ENCODE data around the gene COPS9.

COPS9 gene

DNA sequence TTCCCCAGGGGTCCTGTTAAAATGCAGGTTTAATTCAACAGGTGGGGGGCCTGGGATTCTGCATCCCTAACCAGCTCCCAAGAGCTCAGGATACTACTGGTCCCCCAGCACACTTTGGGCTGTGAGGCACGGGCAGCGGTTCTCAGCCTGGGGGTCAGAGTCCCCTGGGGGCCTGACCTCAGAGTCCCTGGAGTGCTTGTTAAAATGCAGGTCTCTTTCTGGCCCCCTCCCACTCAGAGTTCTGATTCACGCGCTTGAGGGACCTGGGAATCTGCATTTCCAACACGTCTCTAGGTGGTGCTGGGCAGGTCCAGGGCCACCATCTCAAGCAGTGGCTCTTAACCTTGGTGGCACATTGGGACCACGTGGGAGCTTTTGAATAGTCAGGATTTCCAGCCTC lies 7.2 kb upstream of the COPS9 start:
- DNase-seq: no peak
- CTCF ChIA-PET: interaction anchor here (0.6 to 9.7 kb wide), 7 partner anchors 9 to 654 kb away, joined by 3 to 161 read pairs (median 4); no protein-coding TSS in a partner anchor
- H3K36me3 ChIP-seq (ENCODE audit: control insufficient read depth in 4 of 4, insufficient read depth in 4 of 4, low read length in 3 of 4): no peaks in the 10 kb centered on the region
- 73% methylated on average over 6 of the region's 6 CpGs for WGBS (ENCODE audit: insufficient coverage)
- peaks cover 0 to 3% (median 0%) of the 10 kb centered on the region in 4 experiments for H3K4me1 ChIP-seq (ENCODE audit: control extremely low read depth in 1 of 4, control insufficient read depth in 4 of 4, insufficient read depth in 4 of 4, low read length in 3 of 4)
- POLR2A ChIA-PET: no interaction called here
- H3K27me3 ChIP-seq (replicated peaks in 2 of 5; ENCODE audit: control insufficient read depth in 4 of 5, insufficient read depth in 5 of 5, low read length in 4 of 5): peaks cover 0 to 8% (median 4%) of the 10 kb centered on the region in 5 experiments
- no peak overlapping the region for H3K27ac ChIP-seq (ENCODE audit: insufficient read depth in 1 of 2, low read depth in 1 of 2, low read length in 2 of 2, poor library complexity in 1 of 2, severe bottlenecking in 2 of 2)
- H3K4me3 ChIP-seq (ENCODE audit: control insufficient read depth in 1 of 7, extremely low read depth in 1 of 7, insufficient read depth in 4 of 7, low read depth in 2 of 7, low read length in 6 of 7): no peak overlapping the region
- no peaks in the 10 kb centered on the region for H3K9me3 ChIP-seq (ENCODE audit: control extremely low read depth in 1 of 5, control insufficient read depth in 4 of 5, insufficient read depth in 2 of 5, low read depth in 1 of 5, low read length in 4 of 5)

DNA sequence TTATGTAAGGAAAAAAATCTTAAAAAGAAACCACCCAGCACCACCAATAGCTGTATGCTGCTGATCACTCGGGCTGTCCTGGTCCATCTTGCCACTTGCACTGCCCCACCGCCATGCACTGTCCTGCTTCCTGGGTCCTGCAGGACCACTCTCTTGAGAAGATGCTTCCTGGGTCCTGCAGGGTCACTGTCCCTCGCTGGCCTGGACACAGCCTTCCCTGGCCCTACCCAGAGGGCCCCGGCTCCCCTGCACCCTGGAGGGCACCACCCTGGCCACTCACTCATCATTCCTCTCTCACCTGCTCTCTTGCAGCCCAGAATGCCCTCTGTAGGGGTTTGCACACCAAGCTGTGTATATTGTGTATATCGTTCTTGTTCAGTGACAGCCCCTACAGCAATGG lies 6.8 kb upstream of the COPS9 start:
- DNase-seq: no peak
- POLR2A ChIA-PET: no interaction called here
- H3K36me3 ChIP-seq (ENCODE audit: control insufficient read depth in 4 of 4, insufficient read depth in 4 of 4, low read length in 3 of 4): no peaks in the 10 kb centered on the region
- CTCF ChIA-PET: interaction anchor here (0.7 to 9.7 kb wide), 6 partner anchors 10 to 198 kb away, joined by 3 to 161 read pairs (median 4); no protein-coding TSS in a partner anchor
- 95% methylated on average over 4 of the region's 5 CpGs for WGBS (ENCODE audit: insufficient coverage)
- no peak overlapping the region for H3K4me3 ChIP-seq (ENCODE audit: control insufficient read depth in 1 of 7, extremely low read depth in 1 of 7, insufficient read depth in 4 of 7, low read depth in 2 of 7, low read length in 6 of 7)
- H3K4me1 ChIP-seq (ENCODE audit: control extremely low read depth in 1 of 4, control insufficient read depth in 4 of 4, insufficient read depth in 4 of 4, low read length in 3 of 4): peaks cover 0 to 3% (median 0%) of the 10 kb centered on the region in 4 experiments
- no peaks in the 10 kb centered on the region for H3K9me3 ChIP-seq (ENCODE audit: control extremely low read depth in 1 of 5, control insufficient read depth in 4 of 5, insufficient read depth in 2 of 5, low read depth in 1 of 5, low read length in 4 of 5)
- H3K27me3 ChIP-seq (replicated peaks in 2 of 5; ENCODE audit: control insufficient read depth in 4 of 5, insufficient read depth in 5 of 5, low read length in 4 of 5): peaks cover 0 to 8% (median 6%) of the 10 kb centered on the region in 5 experiments
- no peak overlapping the region for H3K27ac ChIP-seq (ENCODE audit: insufficient read depth in 1 of 2, low read depth in 1 of 2, low read length in 2 of 2, poor library complexity in 1 of 2, severe bottlenecking in 2 of 2)

DNA sequence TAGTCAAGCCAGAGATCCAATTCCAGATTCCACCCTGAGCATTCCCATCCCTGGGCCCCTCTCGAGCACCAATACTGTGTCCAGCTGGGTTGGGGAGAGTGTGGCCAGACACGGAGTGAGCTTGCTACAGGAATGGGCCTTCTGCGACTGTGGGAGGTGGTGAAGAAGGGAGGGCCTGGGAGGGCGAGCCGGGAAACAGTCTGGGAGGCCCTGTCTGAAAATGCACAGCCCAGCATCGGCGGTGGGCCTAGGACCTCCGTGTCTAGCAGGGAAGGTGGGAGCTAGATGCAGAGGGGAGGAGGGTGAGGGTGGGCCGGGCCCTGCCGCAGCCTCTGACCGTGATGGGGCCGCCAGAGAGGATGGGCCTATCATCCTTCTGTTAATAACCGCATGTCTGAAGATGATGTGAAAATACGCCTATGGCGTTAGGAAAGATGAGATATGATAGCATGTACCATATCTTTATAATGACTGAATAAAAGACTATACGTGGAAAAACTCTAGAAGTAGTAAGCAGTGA lies 6.2 kb upstream of the COPS9 start:
- no peak for DNase-seq
- Histone ChIP-seq H3K4me1 (ENCODE audit: control extremely low read depth in 1 of 4, control insufficient read depth in 4 of 4, insufficient read depth in 4 of 4, low read length in 3 of 4) (peaks cover 0 to 3% (median 0%) of the 10 kb centered on the region in 4 experiments), H3K4me3 (ENCODE audit: control insufficient read depth in 1 of 7, extremely low read depth in 1 of 7, insufficient read depth in 4 of 7, low read depth in 2 of 7, low read length in 6 of 7) (no peak overlapping the region), H3K9me3 (ENCODE audit: control extremely low read depth in 1 of 5, control insufficient read depth in 4 of 5, insufficient read depth in 2 of 5, low read depth in 1 of 5, low read length in 4 of 5) (no peaks in the 10 kb centered on the region), H3K27me3 (replicated peaks in 2 of 5; ENCODE audit: control insufficient read depth in 4 of 5, insufficient read depth in 5 of 5, low read length in 4 of 5) (peaks cover 0 to 12% (median 6%) of the 10 kb centered on the region in 5 experiments), H3K36me3 (ENCODE audit: control insufficient read depth in 4 of 4, insufficient read depth in 4 of 4, low read length in 3 of 4) (no peaks in the 10 kb centered on the region), H3K27ac (ENCODE audit: insufficient read depth in 1 of 2, low read depth in 1 of 2, low read length in 2 of 2, poor library complexity in 1 of 2, severe bottlenecking in 2 of 2) (no peak overlapping the region)
- POLR2A ChIA-PET: no interaction called here
- CTCF ChIA-PET: interaction anchor here (0.7 to 9.7 kb wide), 3 partner anchors 74 to 197 kb away, joined by 3 to 161 read pairs (median 3); no protein-coding TSS in a partner anchor
- WGBS (ENCODE audit: insufficient coverage): 86% methylated on average over 11 of the region's 16 CpGs

DNA sequence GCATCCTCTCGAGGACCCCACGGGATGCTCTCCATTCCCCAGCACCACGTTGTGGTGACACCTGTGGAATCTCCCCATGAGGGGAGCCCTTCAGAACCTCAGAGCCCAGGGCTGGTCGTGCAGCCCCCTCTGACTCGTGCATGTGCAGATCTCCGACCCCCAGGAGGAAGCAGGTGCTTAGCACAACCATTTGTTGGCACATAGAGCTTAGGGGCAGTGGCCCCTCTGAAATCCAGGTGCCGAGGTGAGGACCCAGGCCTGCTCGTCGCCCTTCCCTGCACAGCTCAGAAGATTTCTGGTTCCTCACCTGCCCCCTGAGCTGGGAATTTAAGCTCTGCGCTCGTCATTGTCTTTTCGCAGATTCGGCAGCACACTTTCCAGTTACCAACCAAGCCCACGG lies 5.6 kb upstream of the COPS9 start:
- Histone ChIP-seq H3K9me3 (ENCODE audit: control extremely low read depth in 1 of 5, control insufficient read depth in 4 of 5, insufficient read depth in 2 of 5, low read depth in 1 of 5, low read length in 4 of 5) (no peaks in the 10 kb centered on the region), H3K27me3 (replicated peaks in 2 of 5; ENCODE audit: control insufficient read depth in 4 of 5, insufficient read depth in 5 of 5, low read length in 4 of 5) (peaks cover 0 to 17% (median 8%) of the 10 kb centered on the region in 5 experiments), H3K4me1 (ENCODE audit: control extremely low read depth in 1 of 4, control insufficient read depth in 4 of 4, insufficient read depth in 4 of 4, low read length in 3 of 4) (peaks cover 0 to 5% (median 3%) of the 10 kb centered on the region in 4 experiments), H3K4me3 (ENCODE audit: control insufficient read depth in 1 of 7, extremely low read depth in 1 of 7, insufficient read depth in 4 of 7, low read depth in 2 of 7, low read length in 6 of 7) (no peak overlapping the region), H3K27ac (ENCODE audit: insufficient read depth in 1 of 2, low read depth in 1 of 2, low read length in 2 of 2, poor library complexity in 1 of 2, severe bottlenecking in 2 of 2) (no peak overlapping the region), H3K36me3 (ENCODE audit: control insufficient read depth in 4 of 4, insufficient read depth in 4 of 4, low read length in 3 of 4) (no peaks in the 10 kb centered on the region)
- ChIA-PET CTCF (interaction anchor here (9.7 kb wide), 1 partner anchor 79 kb away, joined by 161 read pairs; no protein-coding TSS in a partner anchor), POLR2A (no interaction called here)
- WGBS (ENCODE audit: insufficient coverage): 86% methylated on average over 10 of the region's 14 CpGs
- DNase-seq: no peak

DNA sequence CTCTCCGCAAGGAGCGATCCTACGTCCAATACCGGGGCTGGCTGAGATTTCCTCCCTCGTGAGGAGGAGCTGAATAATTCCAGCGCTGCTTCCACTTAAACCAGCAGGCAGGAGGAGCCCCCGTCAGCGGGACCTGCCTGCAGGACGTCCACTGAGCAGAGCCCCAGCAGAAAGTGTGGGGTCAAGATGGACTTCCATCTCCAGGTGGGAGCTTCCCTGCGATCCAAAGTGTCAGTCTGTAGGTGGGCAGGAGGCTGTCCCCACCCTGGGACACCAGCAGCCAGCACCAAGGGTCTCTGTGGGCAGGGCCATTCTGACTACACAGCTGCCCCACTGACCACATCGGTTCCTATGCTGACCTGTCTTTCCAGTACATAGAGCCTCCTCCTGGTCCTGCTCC lies 4.8 kb upstream of the COPS9 start:
- Histone ChIP-seq H3K4me1 (ENCODE audit: control extremely low read depth in 1 of 4, control insufficient read depth in 4 of 4, insufficient read depth in 4 of 4, low read length in 3 of 4) (peaks cover 0 to 9% (median 7%) of the 10 kb centered on the region in 4 experiments), H3K27ac (ENCODE audit: insufficient read depth in 1 of 2, low read depth in 1 of 2, low read length in 2 of 2, poor library complexity in 1 of 2, severe bottlenecking in 2 of 2) (no peak overlapping the region), H3K36me3 (ENCODE audit: control insufficient read depth in 4 of 4, insufficient read depth in 4 of 4, low read length in 3 of 4) (no peaks in the 10 kb centered on the region), H3K27me3 (replicated peaks in 2 of 5; ENCODE audit: control insufficient read depth in 4 of 5, insufficient read depth in 5 of 5, low read length in 4 of 5) (peaks cover 0 to 17% (median 8%) of the 10 kb centered on the region in 5 experiments), H3K9me3 (ENCODE audit: control extremely low read depth in 1 of 5, control insufficient read depth in 4 of 5, insufficient read depth in 2 of 5, low read depth in 1 of 5, low read length in 4 of 5) (no peaks in the 10 kb centered on the region), H3K4me3 (ENCODE audit: control insufficient read depth in 1 of 7, extremely low read depth in 1 of 7, insufficient read depth in 4 of 7, low read depth in 2 of 7, low read length in 6 of 7) (no peak overlapping the region)
- DNase-seq: no peak
- WGBS (ENCODE audit: insufficient coverage): 87% methylated on average over 7 of the region's 11 CpGs
- POLR2A ChIA-PET: no interaction called here
- CTCF ChIA-PET: interaction anchor here (9.7 kb wide), 1 partner anchor 79 kb away, joined by 161 read pairs; no protein-coding TSS in a partner anchor

DNA sequence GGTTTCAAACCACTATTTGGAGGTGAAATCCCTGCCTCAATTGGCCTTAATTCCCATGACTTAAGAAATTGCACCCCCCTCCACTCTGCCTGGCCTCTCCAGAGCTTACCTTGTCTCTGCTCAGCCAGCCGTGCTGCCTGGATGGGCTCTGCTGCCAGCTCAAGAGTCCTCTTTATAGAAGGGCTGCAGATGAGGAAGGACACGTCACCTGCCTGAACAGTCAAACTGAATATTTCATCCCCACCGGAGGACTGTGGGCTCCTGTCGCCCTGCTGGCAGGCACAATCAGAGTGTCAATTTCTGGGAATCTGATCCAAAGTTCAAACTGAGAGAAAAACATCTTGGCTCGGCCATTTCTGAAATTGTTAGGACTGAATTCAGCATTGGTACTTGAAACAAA lies 4.4 kb upstream of the COPS9 start, which contains the start of gene OTOS:
OTOS (minus strand) TSS at position 148 of the 400 bp plus-strand sequence. CDS start 332 bp downstream, outside the sequence.
- POLR2A ChIA-PET: no interaction called here
- 89% methylated on average over 5 of the region's 5 CpGs for WGBS (ENCODE audit: insufficient coverage)
- Histone ChIP-seq H3K36me3 (ENCODE audit: control insufficient read depth in 4 of 4, insufficient read depth in 4 of 4, low read length in 3 of 4) (no peaks in the 10 kb centered on the region), H3K9me3 (ENCODE audit: control extremely low read depth in 1 of 5, control insufficient read depth in 4 of 5, insufficient read depth in 2 of 5, low read depth in 1 of 5, low read length in 4 of 5) (no peaks in the 10 kb centered on the region), H3K27me3 (replicated peaks in 2 of 5; ENCODE audit: control insufficient read depth in 4 of 5, insufficient read depth in 5 of 5, low read length in 4 of 5) (peaks cover 0 to 17% (median 8%) of the 10 kb centered on the region in 5 experiments), H3K4me1 (ENCODE audit: control extremely low read depth in 1 of 4, control insufficient read depth in 4 of 4, insufficient read depth in 4 of 4, low read length in 3 of 4) (peaks cover 1 to 13% (median 9%) of the 10 kb centered on the region in 4 experiments), H3K4me3 (ENCODE audit: control insufficient read depth in 1 of 7, extremely low read depth in 1 of 7, insufficient read depth in 4 of 7, low read depth in 2 of 7, low read length in 6 of 7) (no peak within 1 kb of the TSS), H3K27ac (ENCODE audit: insufficient read depth in 1 of 2, low read depth in 1 of 2, low read length in 2 of 2, poor library complexity in 1 of 2, severe bottlenecking in 2 of 2) (no peak within 1 kb of the TSS)
- CTCF ChIA-PET: interaction anchor here (9.7 kb wide), 1 partner anchor 78 kb away, joined by 161 read pairs; no protein-coding TSS in a partner anchor
- no peak for DNase-seq

DNA sequence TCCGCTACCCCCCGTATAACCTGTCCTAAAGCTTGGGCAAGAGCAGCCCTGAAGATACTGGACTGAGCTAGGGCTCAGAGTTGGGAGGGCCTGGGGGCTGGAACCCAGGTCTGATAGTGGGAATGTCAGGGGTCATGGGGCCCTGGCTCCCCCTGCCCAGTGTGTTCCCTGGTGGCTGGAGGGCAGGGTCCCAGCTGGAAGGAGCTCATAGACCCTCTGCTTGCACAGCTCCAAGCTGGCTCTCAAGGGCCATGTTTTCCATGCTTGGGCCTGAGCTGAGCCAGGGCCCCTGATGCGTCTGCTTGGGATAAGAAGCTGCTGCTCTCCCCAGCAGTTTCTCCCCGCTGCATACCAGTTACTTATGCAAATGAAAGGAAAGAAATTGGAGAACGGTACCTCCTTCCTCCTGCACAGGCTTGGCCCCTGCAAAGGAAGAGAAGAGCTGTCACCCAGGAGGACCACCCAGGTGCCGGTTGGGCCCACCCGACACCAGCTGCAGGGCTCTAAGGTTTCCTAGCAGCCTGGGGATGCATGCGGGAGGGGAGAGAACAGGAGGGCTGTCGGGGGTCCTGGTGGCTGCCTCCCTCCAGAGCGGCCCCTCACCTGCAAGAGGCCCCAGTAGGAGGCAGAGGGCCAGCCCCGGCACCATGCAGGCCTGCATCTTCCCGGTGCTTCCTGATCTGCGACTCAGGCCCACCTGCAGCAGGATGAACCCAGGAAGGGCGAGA lies 3.7 kb upstream of the COPS9 start:
- Histone ChIP-seq H3K27me3 (replicated peaks in 2 of 5; ENCODE audit: control insufficient read depth in 4 of 5, insufficient read depth in 5 of 5, low read length in 4 of 5) (peaks cover 0 to 17% (median 8%) of the 10 kb centered on the region in 5 experiments), H3K9me3 (ENCODE audit: control extremely low read depth in 1 of 5, control insufficient read depth in 4 of 5, insufficient read depth in 2 of 5, low read depth in 1 of 5, low read length in 4 of 5) (no peaks in the 10 kb centered on the region), H3K36me3 (ENCODE audit: control insufficient read depth in 4 of 4, insufficient read depth in 4 of 4, low read length in 3 of 4) (no peaks in the 10 kb centered on the region), H3K4me1 (ENCODE audit: control extremely low read depth in 1 of 4, control insufficient read depth in 4 of 4, insufficient read depth in 4 of 4, low read length in 3 of 4) (peaks cover 6 to 20% (median 16%) of the 10 kb centered on the region in 4 experiments), H3K27ac (ENCODE audit: insufficient read depth in 1 of 2, low read depth in 1 of 2, low read length in 2 of 2, poor library complexity in 1 of 2, severe bottlenecking in 2 of 2) (no peak overlapping the region), H3K4me3 (ENCODE audit: control insufficient read depth in 1 of 7, extremely low read depth in 1 of 7, insufficient read depth in 4 of 7, low read depth in 2 of 7, low read length in 6 of 7) (no peak overlapping the region)
- 86% methylated on average over 9 of the region's 14 CpGs for WGBS (ENCODE audit: insufficient coverage)
- CTCF ChIA-PET: interaction anchor here (0.7 to 9.7 kb wide), 2 partner anchors 78 to 299 kb away, joined by 3 to 161 read pairs; no protein-coding TSS in a partner anchor
- POLR2A ChIA-PET: no interaction called here
- DNase-seq: no peak

Data from common myeloid progenitor, CD34-positive (primary cell).